ENCODE results near the gene CRYZL1. TPM values are rescaled to one million over a fixed set of nuclear protein-coding genes. Genes with fewer than 3 reads are reported as not detected.

CRYZL1 gene
- total RNA-seq, 1 experiment from 2014 or later: 13.5 TPM

DNA sequence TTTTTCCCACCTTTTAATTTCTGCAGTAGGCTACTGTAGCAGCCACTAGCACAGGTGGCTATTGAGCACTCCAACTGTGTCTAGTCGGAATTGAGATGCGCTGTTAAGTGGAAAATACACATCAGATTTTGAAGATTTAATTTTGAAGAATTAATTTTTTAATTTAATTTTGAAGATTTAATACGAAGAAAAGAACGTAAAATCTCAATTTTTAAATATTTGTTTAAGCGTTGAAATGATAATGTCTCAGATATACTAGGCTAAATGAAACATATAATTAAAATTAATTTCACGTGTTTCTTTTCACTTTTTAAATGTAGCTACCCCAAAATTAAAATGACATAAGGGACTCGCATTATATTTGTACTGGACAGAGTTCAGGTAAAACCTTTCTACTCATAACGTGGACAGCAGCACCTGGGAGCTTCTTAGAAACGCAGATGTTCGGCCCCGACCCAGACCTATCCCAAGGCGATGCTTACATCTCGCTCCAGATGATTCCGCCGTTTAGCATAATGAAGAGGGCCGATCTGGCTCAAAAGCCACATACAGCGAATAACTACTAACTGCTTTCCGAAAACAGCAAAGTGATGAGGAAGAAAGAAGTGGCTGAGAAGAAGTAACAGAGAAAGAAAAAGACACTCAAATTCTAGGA lies 717 bp downstream of the CRYZL1 start:
- Histone ChIP-seq H3K4ac (ENCODE audit: low read depth, low read length) (no peak overlapping the region), H3K9me3 (ENCODE audit: control insufficient read depth, low read depth, low read length) (no peaks in the 10 kb centered on the region), H2AK5ac (ENCODE audit: insufficient read length, low read length) (no peak overlapping the region), H2BK20ac (ENCODE audit: low read depth, low read length, poor library complexity, severe bottlenecking) (no peak overlapping the region), H4K5ac (ENCODE audit: insufficient read length, low read depth, low read length) (no peak overlapping the region), H3K56ac (ENCODE audit: insufficient read length, low read depth, low read length) (no peak overlapping the region), H4K20me1 (ENCODE audit: control insufficient read depth, insufficient read depth, insufficient read length) (no peaks in the 10 kb centered on the region), H3K27me3 (ENCODE audit: insufficient read depth, low read length) (no peaks in the 10 kb centered on the region), H4K91ac (ENCODE audit: insufficient read length, low read depth, low read length) (no peak overlapping the region), H3K23ac (ENCODE audit: insufficient read length, low read depth, low read length) (no peak overlapping the region), H3K79me2 (ENCODE audit: insufficient read depth, low read length) (peaks cover 24% of the 10 kb centered on the region; the same call in 1 of the 2 replicates), H3K4me2 (ENCODE audit: insufficient read depth, insufficient read length, low read length) (peak overlapping the region; percentile 92), H3K18ac (ENCODE audit: insufficient read length, low read depth, low read length) (no peak overlapping the region), H2BK12ac (ENCODE audit: insufficient read length, low read depth, low read length) (no peak overlapping the region), H3K14ac (ENCODE audit: insufficient read depth, low read length) (no peak overlapping the region; the same call in 1 of the 2 replicates), H4K8ac (replicated peaks; ENCODE audit: insufficient read length, low read depth, low read length) (no peak overlapping the region), H3K23me2 (ENCODE audit: insufficient read length, low read depth, low read length, poor library complexity, severe bottlenecking) (peaks cover 11% of the 10 kb centered on the region), H3K4me1 (ENCODE audit: insufficient read depth, low read length) (0 out of 2 replicates have a peak, but pooled peaks cover 4% of the 10 kb centered on the region), H3K27ac (ENCODE audit: insufficient read length, low read depth, low read length) (peak overlapping the region; percentile 49), H2BK120ac (ENCODE audit: low read depth, low read length, poor library complexity, severe bottlenecking) (no peak overlapping the region), H2BK15ac (ENCODE audit: low read depth, low read length) (no peak overlapping the region), H3K79me1 (ENCODE audit: insufficient read depth, low read depth, low read length, poor library complexity, severe bottlenecking) (peaks cover 2% of the 10 kb centered on the region), H3K9ac (ENCODE audit: extremely low read depth, insufficient read length, low read length) (peak overlapping the region; percentile 88), H2BK5ac (ENCODE audit: insufficient read length, low read length) (no peak overlapping the region), H2AFZ (ENCODE audit: low read length) (peak overlapping the region; percentile 48), H3T11ph (ENCODE audit: low read length) (no peak overlapping the region)
- DNase-seq: no peak
- Mint-ChIP-seq H3K4me3 (peak overlapping the region; percentile 77 to 94), H3K27me3 (ENCODE audit: low read depth) (no peaks in the 10 kb centered on the region), H3K36me3 (ENCODE audit: insufficient read depth in 1 of 3, low read depth in 3 of 3) (peaks cover 0 to 9% (median 5%) of the 10 kb centered on the region in 3 experiments; a peak in 4 of 7 replicates), H3K9me3 (peaks cover 0 to 2% of the 10 kb centered on the region in 2 experiments; a peak in 1 of 5 replicates), H3K27ac (peak overlapping the region; percentile 87 to 95 (median 92)), H3K4me1 (peaks cover 21 to 34% of the 10 kb centered on the region in 2 experiments)
- TF ChIP-seq, protein P1, sequence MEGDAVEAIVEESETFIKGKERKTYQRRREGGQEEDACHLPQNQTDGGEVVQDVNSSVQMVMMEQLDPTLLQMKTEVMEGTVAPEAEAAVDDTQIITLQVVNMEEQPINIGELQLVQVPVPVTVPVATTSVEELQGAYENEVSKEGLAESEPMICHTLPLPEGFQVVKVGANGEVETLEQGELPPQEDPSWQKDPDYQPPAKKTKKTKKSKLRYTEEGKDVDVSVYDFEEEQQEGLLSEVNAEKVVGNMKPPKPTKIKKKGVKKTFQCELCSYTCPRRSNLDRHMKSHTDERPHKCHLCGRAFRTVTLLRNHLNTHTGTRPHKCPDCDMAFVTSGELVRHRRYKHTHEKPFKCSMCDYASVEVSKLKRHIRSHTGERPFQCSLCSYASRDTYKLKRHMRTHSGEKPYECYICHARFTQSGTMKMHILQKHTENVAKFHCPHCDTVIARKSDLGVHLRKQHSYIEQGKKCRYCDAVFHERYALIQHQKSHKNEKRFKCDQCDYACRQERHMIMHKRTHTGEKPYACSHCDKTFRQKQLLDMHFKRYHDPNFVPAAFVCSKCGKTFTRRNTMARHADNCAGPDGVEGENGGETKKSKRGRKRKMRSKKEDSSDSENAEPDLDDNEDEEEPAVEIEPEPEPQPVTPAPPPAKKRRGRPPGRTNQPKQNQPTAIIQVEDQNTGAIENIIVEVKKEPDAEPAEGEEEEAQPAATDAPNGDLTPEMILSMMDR (conservative IDR thresholded peaks at IDR 0.05): no peak
- WGBS (ENCODE audit: extremely low coverage, insufficient read length, low lambda C conversion rate): 97% methylated on average over 2 of the region's 18 CpGs
